Cardiac fibroblast (primary cell): Measurements from ENCODE around the gene DPH2.

Source experiments
- DNase-seq, 2 donors: peaks; one replicate each; pipeline versions ENCODE4 v3.0.0 to v3.0.0-alpha.2; 2010; ENCODE audit warnings: low read depth in 2 of 2
- H3K4me3 ChIP-seq, 2 donors: replicated peaks in 1 of 2; 1 replicate in 1 of 2; 2 replicates in 1 of 2; pipeline ENCODE4 v1.5.1; 2011; ENCODE audit warnings: low read depth in 2 of 2, low read length in 2 of 2, mild to moderate bottlenecking in 2 of 2, moderate library complexity in 1 of 2
- CTCF ChIP-seq: IDR thresholded peaks from one replicate; pipeline ENCODE4 v1.5.1; 2011; ENCODE audit warnings: low read depth, mild to moderate bottlenecking, low read length, inconsistent platforms

Gene DPH2

GRCh38 chr1:44021581-44022321 lies 51.9 kb downstream of the DPH2 start:
- no peak for DNase-seq
- TF ChIP-seq CTCF = peak; percentile 12
- no peak overlapping the region for H3K4me3 ChIP-seq
